Cardiac ventricle fibroblast (primary cell): ENCODE data around the gene ZNF32. TPM values are rescaled to one million over a fixed set of nuclear protein-coding genes. Genes with fewer than 3 reads are reported as not detected.

Source experiments
- total RNA-seq: library from RNA; depleted of rRNA; stranded (reverse); fragments of >200 nt; gene quantifications from 2 replicates; pipeline ENCODE4 v1.2.3, GENCODE V29; 2015

The ZNF32 gene
- total RNA-seq = 30.0 and 31.5 TPM in 2 replicates

GRCh38 chr10:43648398-43649184, at the start of gene ZNF32:
ZNF32 (minus strand) TSS chr10:43648881; CDS start chr10:43646133, 2,748 bp downstream.

GRCh38 chr10:43606323-43607198, 42.1 kb downstream of the ZNF32 start, which contains the start of gene ZNF485:
ZNF485 (plus strand) TSS chr10:43606438; CDS start chr10:43607051, 613 bp downstream.

Other genes with a start within 250 kb of the ZNF32 start
- 149 and 159 TPM in 2 replicates for gene HNRNPF, start 239.7 kb downstream of the ZNF32 start, total RNA-seq
- 5.4 and 7.2 TPM in 2 replicates for gene ZNF487, start 211.8 kb downstream of the ZNF32 start, total RNA-seq
- gene ZNF239, start 74.3 kb downstream of the ZNF32 start, total RNA-seq = 3.1 and 5.0 TPM in 2 replicates
- 3.3 and 3.7 TPM in 2 replicates for gene ZNF485, start 42.4 kb downstream of the ZNF32 start, total RNA-seq